Endodermal cell (in vitro differentiated cells): ENCODE results near the gene RAD9B. TPM values are rescaled to one million over a fixed set of nuclear protein-coding genes. Genes with fewer than 3 reads are reported as not detected.
A peak's percentile ranks its signal among the peaks of the same experiment; 100 is the strongest.
"Not testable (repeated sequence)": the region's sequence is repeated elsewhere in the genome, so short reads cannot be mapped to it uniquely, and the experiment has no call there.

Experiments
- DNase-seq: peaks from one replicate; pipeline ENCODE4 v3.0.0-alpha.2; 2017
- H3K27ac ChIP-seq: 2 replicates; pipeline ENCODE4 v1.5.1; 2013; ENCODE audit warnings: mild to moderate bottlenecking, low read depth, low read length, moderate library complexity
- H3K27me3 ChIP-seq: 2 replicates; pipeline ENCODE4 v1.6.1; 2013; ENCODE audit warnings: mild to moderate bottlenecking, low read length, moderate library complexity; ENCODE audit not compliant: insufficient read depth, control insufficient read depth, poor library complexity, severe bottlenecking
- H3K36me3 ChIP-seq: 2 replicates; pipeline ENCODE4 v1.7.0; 2013; ENCODE audit warnings: mild to moderate bottlenecking, low read length, moderate library complexity; ENCODE audit not compliant: control insufficient read depth, insufficient read depth
- H3K4me1 ChIP-seq: one replicate; pipeline ENCODE4 v1.7.0; 2013; ENCODE audit warnings: low read length; ENCODE audit not compliant: control insufficient read depth, insufficient read depth
- H3K4me3 ChIP-seq: 2 replicates; pipeline ENCODE4 v1.5.1; 2013; ENCODE audit warnings: mild to moderate bottlenecking, low read length, moderate library complexity
- H3K9ac ChIP-seq: 2 replicates; pipeline ENCODE4 v1.6.1; 2013; ENCODE audit warnings: mild to moderate bottlenecking, low read length, moderate library complexity; ENCODE audit not compliant: poor library complexity, severe bottlenecking; ENCODE audit errors: extremely low read depth
- H3K9me3 ChIP-seq: 2 replicates; pipeline ENCODE4 v1.6.1; 2013; ENCODE audit warnings: mild to moderate bottlenecking, low read length, moderate library complexity; ENCODE audit not compliant: control insufficient read depth
- H3K27ac Mint-ChIP-seq: 2 replicates; pipeline ENCODE4 v1.8.0; 2020; ENCODE audit warnings: mixed read lengths
- H3K27me3 Mint-ChIP-seq: 2 replicates; pipeline ENCODE4 v1.8.0; 2021; ENCODE audit warnings: mild to moderate bottlenecking, mixed read lengths; ENCODE audit not compliant: insufficient read depth
- H3K36me3 Mint-ChIP-seq: 2 replicates; pipeline ENCODE4 v1.8.0; 2020; ENCODE audit warnings: low read depth, mixed read lengths
- H3K4me1 Mint-ChIP-seq: 2 replicates; pipeline ENCODE4 v1.8.0; 2020; ENCODE audit warnings: mixed read lengths
- H3K4me3 Mint-ChIP-seq: 2 replicates; pipeline ENCODE4 v1.8.0; 2020; ENCODE audit warnings: mild to moderate bottlenecking, moderate library complexity, mixed read lengths
- H3K9me3 Mint-ChIP-seq: 2 replicates; pipeline ENCODE4 v1.8.0; 2020; ENCODE audit warnings: mild to moderate bottlenecking, mixed read lengths
- CTCF ChIP-seq: fragments of 200-600 bp; sonication (generic); conservative IDR thresholded peaks from 2 replicates; pipeline ENCODE4 v1.5.0; 2021; ENCODE audit warnings: antibody characterized with exemption, mild to moderate bottlenecking
- WGBS, 2 experiments: methylation state at CpG; one replicate each; pipeline versions ENCODE4 v1.1.5 to v1.1.7; 2013; ENCODE audit warnings: missing lambda C conversion rate in 2 of 2, mixed read lengths in 1 of 2; ENCODE audit not compliant: insufficient coverage in 1 of 2, insufficient read length in 1 of 2; 5-methylcytosine and 5-hydroxymethylcytosine counted together
- total RNA-seq, 2 donors: library from RNA; stranded (reverse); fragmentation: NEBNext Ultra II Directional in 1 of 2; extraction: Animal tissue kit (Norgen Biotek cat#: 25700) in 1 of 2; gene quantifications; 2 replicates in 1 of 2; 3 replicates in 1 of 2; pipeline ENCODE4 v1.2.1, GENCODE V29; 2021

Gene RAD9B
- total RNA-seq, 2 donors from 2014 or later = 0.29 to 0.31 TPM

GRCh38 chr12:110465024-110465423 lies 37.1 kb upstream of the RAD9B start:
- Histone ChIP-seq H3K4me3 (no peak overlapping the region), H3K27me3 (no peaks in the 10 kb centered on the region), H3K9ac (no peak overlapping the region), H3K36me3 (peaks cover 31% of the 10 kb centered on the region), H3K9me3 (no peaks in the 10 kb centered on the region), H3K4me1 (peaks cover 2% of the 10 kb centered on the region), H3K27ac (no peak overlapping the region)
- Mint-ChIP-seq H3K36me3 (peaks cover 35% of the 10 kb centered on the region), H3K27me3 (no peaks in the 10 kb centered on the region), H3K4me3 (no peak overlapping the region), H3K27ac (no peak overlapping the region), H3K9me3 (no peaks in the 10 kb centered on the region), H3K4me1 (peaks cover 16% of the 10 kb centered on the region)
- TF ChIP-seq CTCF = no peak
- DNase-seq = no peak
- WGBS, 2 experiments = 86 to 92% methylated on average over 2 of the region's 2 CpGs

GRCh38 chr12:110465765-110466164 lies 36.4 kb upstream of the RAD9B start:
- not testable (repeated sequence) for H3K4me3 Mint-ChIP-seq, H3K9ac ChIP-seq, H3K4me1 ChIP-seq, H3K27me3 Mint-ChIP-seq, H3K4me3 ChIP-seq, H3K27ac ChIP-seq, H3K9me3 ChIP-seq, H3K9me3 Mint-ChIP-seq, H3K27ac Mint-ChIP-seq, DNase-seq, H3K27me3 ChIP-seq
- H3K36me3 ChIP-seq = peaks cover 25% of the 10 kb centered on the region
- WGBS, 2 experiments = 92 to 99% methylated on average over 10 to 11 of the region's 11 CpGs
- H3K4me1 Mint-ChIP-seq = peaks cover 16% of the 10 kb centered on the region
- peaks cover 29% of the 10 kb centered on the region for H3K36me3 Mint-ChIP-seq

- peak overlapping the region; percentile 48 for H3K27ac Mint-ChIP-seq
- Histone ChIP-seq H3K36me3 (peaks cover 24% of the 10 kb centered on the region), H3K4me1 (peaks cover 2% of the 10 kb centered on the region), H3K9me3 (no peaks in the 10 kb centered on the region), H3K9ac (peak overlapping the region; percentile 95), H3K27ac (no peak overlapping the region), H3K4me3 (peak overlapping the region; percentile 94), H3K27me3 (no peaks in the 10 kb centered on the region)
- 88 to 93% methylated on average over 4 to 5 of the region's 5 CpGs for WGBS, 2 experiments
- peak overlapping the region; percentile 98 for H3K4me3 Mint-ChIP-seq
- no peaks in the 10 kb centered on the region for H3K27me3 Mint-ChIP-seq
- TF ChIP-seq CTCF = no peak
- no peaks in the 10 kb centered on the region for H3K9me3 Mint-ChIP-seq
- peak; percentile 49 for DNase-seq
- peaks cover 23% of the 10 kb centered on the region for H3K36me3 Mint-ChIP-seq
- peaks cover 16% of the 10 kb centered on the region for H3K4me1 Mint-ChIP-seq
These were observed 35.3 kb upstream of the RAD9B start for GRCh38 chr12:110466791-110467190.

- Mint-ChIP-seq H3K36me3 (peaks cover 18% of the 10 kb centered on the region), H3K27ac (peak overlapping the region; percentile 100), H3K27me3 (no peaks in the 10 kb centered on the region), H3K9me3 (no peaks in the 10 kb centered on the region), H3K4me1 (peaks cover 16% of the 10 kb centered on the region), H3K4me3 (peak overlapping the region; percentile 98)
- WGBS, 2 experiments = 0% methylated on average over 5 to 14 of the region's 15 CpGs
- Histone ChIP-seq H3K4me3 (peak overlapping the region; percentile 94), H3K36me3 (peaks cover 24% of the 10 kb centered on the region), H3K27ac (no peak overlapping the region), H3K9me3 (no peaks in the 10 kb centered on the region), H3K4me1 (peaks cover 2% of the 10 kb centered on the region), H3K27me3 (no peaks in the 10 kb centered on the region), H3K9ac (peak overlapping the region; percentile 95)
- no peak for DNase-seq
- no peak for TF ChIP-seq CTCF
These were observed 34.3 kb upstream of the RAD9B start for GRCh38 chr12:110467847-110468213.
